IPS DF 6.9 (cell line): Measurements from ENCODE around the gene NBPF12.
"Not testable (repeated sequence)": the region's sequence is repeated elsewhere in the genome, so short reads cannot be mapped to it uniquely, and the experiment has no call there.

Experiments used
- DNase-seq: peaks from one replicate; pipeline ENCODE4 v3.0.0-alpha.2; 2013; ENCODE audit warnings: low read depth, low spot score
- H3K27ac ChIP-seq: one replicate; pipeline ENCODE4 v1.5.1; 2013; ENCODE audit warnings: low read length, control low read depth
- H3K27me3 ChIP-seq: 2 replicates; pipeline ENCODE4 v1.6.1; 2013; ENCODE audit warnings: mild to moderate bottlenecking, low read length; ENCODE audit not compliant: control insufficient read depth, insufficient read depth
- H3K36me3 ChIP-seq: 2 replicates; pipeline ENCODE4 v1.6.1; 2013; ENCODE audit warnings: low read length; ENCODE audit not compliant: control insufficient read depth, insufficient read depth
- H3K4me1 ChIP-seq: 2 replicates; pipeline ENCODE4 v1.6.1; 2013; ENCODE audit warnings: low read length; ENCODE audit not compliant: control insufficient read depth, insufficient read depth
- H3K4me3 ChIP-seq: 2 replicates; pipeline ENCODE4 v1.5.1; 2013; ENCODE audit warnings: mild to moderate bottlenecking, low read length
- H3K9me3 ChIP-seq: 2 replicates; pipeline ENCODE4 v1.6.1; 2013; ENCODE audit warnings: low read length, inconsistent platforms; ENCODE audit not compliant: control insufficient read depth, insufficient read depth
- WGBS: extraction: QIAGEN DNeasy Blood & Tissue Kit; methylation state at CpG from one replicate; pipeline ENCODE4 v1.1.7; 2013; ENCODE audit warnings: mixed read lengths, missing lambda C conversion rate; ENCODE audit not compliant: insufficient read length, insufficient coverage; 5-methylcytosine and 5-hydroxymethylcytosine counted together

The NBPF12 gene

GRCh38 chr1:146985855-146986254, 47.7 kb downstream of the NBPF12 start:
- not testable (repeated sequence) for H3K27ac ChIP-seq, H3K4me1 ChIP-seq, H3K27me3 ChIP-seq, H3K36me3 ChIP-seq, H3K9me3 ChIP-seq, H3K4me3 ChIP-seq, DNase-seq
- WGBS, result no CpG with 5 or more reads among the region's 4 CpGs

- DNase-seq, H3K4me1 ChIP-seq, H3K4me3 ChIP-seq, H3K27me3 ChIP-seq, H3K27ac ChIP-seq, H3K36me3 ChIP-seq, H3K9me3 ChIP-seq: not testable (repeated sequence)
- no CpG with 5 or more reads among the region's 4 CpGs for WGBS
These were observed 48.3 kb downstream of the NBPF12 start for GRCh38 chr1:146986450-146986849.

GRCh38 chr1:146987502-146987901, 49.4 kb downstream of the NBPF12 start:
- not testable (repeated sequence) for H3K27ac ChIP-seq, H3K27me3 ChIP-seq, H3K9me3 ChIP-seq, H3K4me3 ChIP-seq, H3K36me3 ChIP-seq, H3K4me1 ChIP-seq, DNase-seq
- WGBS, result no CpG with 5 or more reads among the region's 2 CpGs

GRCh38 chr1:146989455-146989854, 51.3 kb downstream of the NBPF12 start:
- no CpG with 5 or more reads among the region's 3 CpGs for WGBS

GRCh38 chr1:147008495-147008894, 70.4 kb downstream of the NBPF12 start:
- WGBS, result no CpG with 5 or more reads among the region's 1 CpG
- not testable (repeated sequence) for H3K27me3 ChIP-seq, H3K4me3 ChIP-seq, DNase-seq, H3K27ac ChIP-seq, H3K36me3 ChIP-seq, H3K9me3 ChIP-seq, H3K4me1 ChIP-seq

More at GRCh38 chr1:146989455-146989854, 51.3 kb downstream of the NBPF12 start:
- H3K9me3 ChIP-seq, H3K4me3 ChIP-seq, H3K4me1 ChIP-seq, DNase-seq, H3K27ac ChIP-seq, H3K27me3 ChIP-seq, H3K36me3 ChIP-seq: not testable (repeated sequence)

- H3K9me3 ChIP-seq, DNase-seq, H3K4me1 ChIP-seq, H3K27me3 ChIP-seq, H3K36me3 ChIP-seq, H3K4me3 ChIP-seq, H3K27ac ChIP-seq: not testable (repeated sequence)
- WGBS, result no CpG with 5 or more reads among the region's 4 CpGs
These were observed 88.9 kb downstream of the NBPF12 start for GRCh38 chr1:147026975-147027374.

GRCh38 chr1:147030066-147030653, 92.0 kb downstream of the NBPF12 start:
- H3K9me3 ChIP-seq, H3K36me3 ChIP-seq, H3K4me3 ChIP-seq, DNase-seq, H3K27ac ChIP-seq, H3K27me3 ChIP-seq, H3K4me1 ChIP-seq: not testable (repeated sequence)
- no CpG with 5 or more reads among the region's 4 CpGs for WGBS

GRCh38 chr1:147039916-147040315, 101.8 kb downstream of the NBPF12 start:
- Histone ChIP-seq H3K27ac (no peak overlapping the region), H3K9me3 (no peaks in the 10 kb centered on the region), H3K27me3 (no peaks in the 10 kb centered on the region), H3K36me3 (no peaks in the 10 kb centered on the region), H3K4me3 (no peak overlapping the region), H3K4me1 (no peaks in the 10 kb centered on the region)
- DNase-seq, result no peak
- no CpG with 5 or more reads among the region's 3 CpGs for WGBS

- not testable (repeated sequence) for H3K27me3 ChIP-seq, H3K36me3 ChIP-seq, H3K27ac ChIP-seq, H3K4me3 ChIP-seq, H3K4me1 ChIP-seq, DNase-seq, H3K9me3 ChIP-seq
- WGBS, result no CpG with 5 or more reads among the region's 3 CpGs
These were observed 104.8 kb downstream of the NBPF12 start for GRCh38 chr1:147042891-147043290.

- H3K4me1 ChIP-seq, H3K36me3 ChIP-seq, H3K27me3 ChIP-seq, H3K27ac ChIP-seq, H3K4me3 ChIP-seq, DNase-seq, H3K9me3 ChIP-seq: not testable (repeated sequence)
These were observed 106.4 kb downstream of the NBPF12 start for GRCh38 chr1:147044511-147044910.
